Measurements from ENCODE around the gene ZHX3. TPM values are rescaled to one million over a fixed set of nuclear protein-coding genes. Genes with fewer than 3 reads are reported as not detected.

Gene ZHX3
- total RNA-seq, 1 donor from 2014 or later: 26.8 TPM

DNA sequence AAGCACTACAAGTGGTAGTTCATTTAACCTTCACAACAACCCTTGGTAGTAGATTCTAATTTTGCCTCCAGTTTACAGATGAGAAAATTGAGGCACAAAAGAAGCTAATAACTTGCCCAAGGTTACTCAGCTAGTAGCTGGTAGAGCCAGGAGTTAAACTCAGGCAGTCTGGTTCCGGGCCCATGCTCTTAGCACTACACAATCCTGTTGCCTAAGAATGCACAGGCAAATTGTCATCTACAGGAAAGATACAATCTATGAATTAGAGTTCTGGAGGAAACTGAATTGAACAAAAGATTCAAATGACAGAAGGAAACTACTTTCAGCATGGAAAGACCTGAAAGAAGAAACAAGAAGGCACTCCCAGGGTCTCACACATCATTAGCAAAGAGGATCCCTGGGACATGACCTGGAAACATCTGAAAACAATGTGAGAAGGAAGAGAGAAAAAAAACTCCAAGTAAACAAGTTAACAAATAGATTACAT lies 56.8 kb downstream of the ZHX3 start:
- DNase-seq (ENCODE audit: extremely low spot score in 2 of 2): no peak
- Histone ChIP-seq H3K9me3 (no peaks in the 10 kb centered on the region), H3K27ac (no peak overlapping the region), H3K4me3 (no peak overlapping the region), H3K4me1 (peaks cover 7% of the 10 kb centered on the region), H3K36me3 (no peaks in the 10 kb centered on the region), H3K27me3 (no peaks in the 10 kb centered on the region)
- intact Hi-C loops (cut with DNase I): no loop called here
- TF ChIP-seq POLR2A (IDR thresholded peaks at IDR 0.05) (no peak), CTCF (IDR thresholded peaks at IDR 0.05) (no peak), POLR2AphosphoS5 (IDR thresholded peaks at IDR 0.05; ENCODE audit: insufficient read depth in 1 of 2, low read depth in 1 of 2) (no peak)

GRCh38 chr20:41259309-41259708 lies 58.2 kb downstream of the ZHX3 start:
- intact Hi-C loops (cut with DNase I): no loop called here
- H3K27ac ChIP-seq: no peak overlapping the region
- no peak overlapping the region for H3K4me3 ChIP-seq
- peaks cover 7% of the 10 kb centered on the region for H3K4me1 ChIP-seq
- DNase-seq (ENCODE audit: extremely low spot score in 2 of 2): no peak
- no peaks in the 10 kb centered on the region for H3K27me3 ChIP-seq
- no peaks in the 10 kb centered on the region for H3K36me3 ChIP-seq
- TF ChIP-seq POLR2AphosphoS5 (IDR thresholded peaks at IDR 0.05; ENCODE audit: insufficient read depth in 1 of 2, low read depth in 1 of 2) (no peak), CTCF (IDR thresholded peaks at IDR 0.05) (no peak), POLR2A (IDR thresholded peaks at IDR 0.05) (no peak)
- no peaks in the 10 kb centered on the region for H3K9me3 ChIP-seq

- Histone ChIP-seq H3K36me3 (no peaks in the 10 kb centered on the region), H3K4me1 (peaks cover 7% of the 10 kb centered on the region), H3K9me3 (no peaks in the 10 kb centered on the region), H3K27me3 (no peaks in the 10 kb centered on the region), H3K27ac (no peak overlapping the region), H3K4me3 (no peak overlapping the region)
- DNase-seq (ENCODE audit: extremely low spot score in 2 of 2): no peak
- intact Hi-C loops (cut with DNase I): no loop called here
- TF ChIP-seq CTCF (IDR thresholded peaks at IDR 0.05): no peak
- TF ChIP-seq POLR2A (IDR thresholded peaks at IDR 0.05): no peak
- TF ChIP-seq POLR2AphosphoS5 (IDR thresholded peaks at IDR 0.05; ENCODE audit: insufficient read depth in 1 of 2, low read depth in 1 of 2): no peak
These were observed 59.1 kb downstream of the ZHX3 start for GRCh38 chr20:41258474-41258873.

- TF ChIP-seq CTCF (IDR thresholded peaks at IDR 0.05) (no peak), POLR2A (IDR thresholded peaks at IDR 0.05) (no peak), POLR2AphosphoS5 (IDR thresholded peaks at IDR 0.05; ENCODE audit: insufficient read depth in 1 of 2, low read depth in 1 of 2) (no peak)
- peaks cover 7% of the 10 kb centered on the region for H3K4me1 ChIP-seq
- H3K4me3 ChIP-seq: no peak overlapping the region
- no peak overlapping the region for H3K27ac ChIP-seq
- no peaks in the 10 kb centered on the region for H3K27me3 ChIP-seq
- H3K9me3 ChIP-seq: no peaks in the 10 kb centered on the region
- no peaks in the 10 kb centered on the region for H3K36me3 ChIP-seq
- no peak for DNase-seq (ENCODE audit: extremely low spot score in 2 of 2)
- intact Hi-C loops (cut with DNase I): no loop called here
These were observed 61.0 kb downstream of the ZHX3 start for GRCh38 chr20:41256516-41256915.

DNA sequence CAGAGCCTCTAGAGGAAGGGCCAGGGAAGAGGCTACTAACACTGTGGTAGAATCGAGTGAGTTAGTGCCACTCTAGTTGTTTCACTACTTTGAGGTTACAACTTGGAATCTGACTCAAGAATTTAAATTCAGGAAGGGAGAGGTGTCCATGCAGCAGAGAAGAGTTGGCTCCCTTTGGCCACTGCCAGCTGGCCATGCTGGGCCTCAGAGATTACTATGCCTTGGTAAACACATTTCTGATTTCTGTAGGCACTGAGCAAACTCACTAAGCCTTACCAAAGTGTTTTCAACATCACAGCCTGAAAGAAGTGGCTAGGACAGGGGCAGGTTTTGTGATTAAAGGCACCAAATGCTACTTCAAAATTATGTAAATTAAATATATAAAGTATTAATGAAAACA lies 61.9 kb downstream of the ZHX3 start:
- no peak for TF ChIP-seq CTCF (IDR thresholded peaks at IDR 0.05)
- intact Hi-C loops (cut with DNase I): no loop called here
- Histone ChIP-seq H3K36me3 (no peaks in the 10 kb centered on the region), H3K4me3 (no peak overlapping the region), H3K4me1 (no peaks in the 10 kb centered on the region), H3K27ac (no peak overlapping the region), H3K9me3 (no peaks in the 10 kb centered on the region), H3K27me3 (no peaks in the 10 kb centered on the region)
- no peak for DNase-seq (ENCODE audit: extremely low spot score in 2 of 2)
